Testis (tissue), 3 donors: Measurements from ENCODE around the gene GNA15. TPM values are rescaled to one million over a fixed set of nuclear protein-coding genes. Genes with fewer than 3 reads are reported as not detected.

ENCODE experiments used
- DNase-seq: peaks from one replicate; pipeline ENCODE4 v3.0.0-alpha.2; 2019
- H3K27ac ChIP-seq, 2 donors: fragments of 200-600 bp; sonication (generic); one replicate each; pipeline ENCODE4 v1.5.1; 2019
- H3K27me3 ChIP-seq: fragments of 200-600 bp; sonication (generic); one replicate; pipeline ENCODE4 v1.5.1; 2019
- H3K36me3 ChIP-seq: fragments of 200-600 bp; sonication (generic); one replicate; pipeline ENCODE4 v1.5.1; 2017; ENCODE audit warnings: low read depth; ENCODE audit errors: missing control alignments
- H3K4me1 ChIP-seq: fragments of 200-600 bp; sonication (generic); one replicate; pipeline ENCODE4 v1.5.1; 2019
- H3K4me3 ChIP-seq, 2 donors: fragments of 200-600 bp; sonication (generic); one replicate each; pipeline ENCODE4 v1.5.1; 2017 to 2019
- H3K9me3 ChIP-seq: fragments of 200-600 bp; sonication (generic); one replicate; pipeline ENCODE4 v1.5.1; 2017
- CTCF ChIP-seq, 3 experiments: fragments of 450-650 bp in 2 of 3; fragments of 200-600 bp in 1 of 3; sonication (generic) in 1 of 3; IDR thresholded peaks; one replicate each; pipeline ENCODE4 v1.5.1; 2016 to 2019; ENCODE audit warnings: antibody characterized with exemption in 3 of 3, mild to moderate bottlenecking in 2 of 3, moderate library complexity in 1 of 3
- POLR2A ChIP-seq: fragments of 450-650 bp; IDR thresholded peaks from one replicate; pipeline ENCODE4 v1.6.1; 2017; ENCODE audit warnings: antibody characterized with exemption, mild to moderate bottlenecking, moderate library complexity
- WGBS, 2 donors: methylation state at CpG; one replicate each; pipeline ENCODE4 v1.1.5; 2018; 5-methylcytosine and 5-hydroxymethylcytosine counted together
- intact Hi-C: fragments of 100-400 bp; cut with DNase I; formaldehyde crosslinking; loops from one replicate; pipeline ENCODE4 v1.15.1; 2023; ENCODE audit warnings: low total_unique reads
- polyA plus RNA-seq: library from polyadenylated mRNA; stranded (reverse); fragments of 350-450 nt; fragmentation: Illumina TruSeq; extraction: RNeasy Lipid Tissue Mini Kit (QIAGEN cat#74804); gene quantifications from one replicate; pipeline ENCODE4 v1.2.3, GENCODE V29; 2014; ENCODE audit warnings: low read depth, low replicate concordance; ENCODE audit not compliant: insufficient read depth
- total RNA-seq, 2 donors: library from RNA; depleted of rRNA; stranded (reverse); fragments of >200 nt; gene quantifications; one replicate each; pipeline ENCODE4 v1.2.3, GENCODE V29; 2016

GNA15 gene
- total and polyA plus RNA-seq, 3 donors from 2014 or later = 2.5 to 4.0 (median 3.6) TPM

GRCh38 chr19:3140667-3141038 is 4.8 kb downstream of the GNA15 start:
- intact Hi-C loops = no loop called here
- TF ChIP-seq POLR2A (no peak), CTCF (IDR thresholded peaks at IDR 0.05) (no peak)
- Histone ChIP-seq H3K9me3 (no peaks in the 10 kb centered on the region), H3K4me1 (peaks cover 3% of the 10 kb centered on the region), H3K36me3 (no peaks in the 10 kb centered on the region), H3K27me3 (no peaks in the 10 kb centered on the region), H3K4me3 (no peak overlapping the region), H3K27ac (no peak overlapping the region)
- no peak for DNase-seq

DNA sequence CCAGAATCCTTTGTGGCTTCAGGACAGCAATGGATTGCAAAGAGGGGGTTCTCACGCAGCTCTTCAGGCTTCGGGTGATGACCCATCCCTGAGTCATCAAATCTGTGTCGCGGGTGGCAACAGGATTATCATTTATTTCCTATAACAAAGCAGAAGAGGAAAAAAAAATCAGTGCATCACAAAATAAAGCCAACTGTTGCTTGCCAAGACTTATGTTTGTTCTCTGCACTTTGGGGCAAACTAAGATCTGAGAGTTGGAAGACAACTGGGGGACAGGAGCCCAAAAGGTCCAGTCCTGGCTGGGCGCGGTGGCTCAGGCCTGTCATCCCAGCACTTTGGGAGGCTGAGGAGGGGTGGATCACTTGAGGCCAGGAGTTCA is 6.4 kb downstream of the GNA15 start:
- DNase-seq = no peak
- H3K9me3 ChIP-seq = no peaks in the 10 kb centered on the region
- no peak overlapping the region for H3K4me3 ChIP-seq
- no peaks in the 10 kb centered on the region for H3K27me3 ChIP-seq
- WGBS, 2 donors = 67 to 71% methylated on average over 6 of the region's 6 CpGs
- no peaks in the 10 kb centered on the region for H3K4me1 ChIP-seq
- H3K27ac ChIP-seq = no peak overlapping the region
- TF ChIP-seq CTCF (IDR thresholded peaks at IDR 0.05) (no peak), POLR2A (no peak)
- H3K36me3 ChIP-seq = no peaks in the 10 kb centered on the region
- intact Hi-C loops = no loop called here

DNA sequence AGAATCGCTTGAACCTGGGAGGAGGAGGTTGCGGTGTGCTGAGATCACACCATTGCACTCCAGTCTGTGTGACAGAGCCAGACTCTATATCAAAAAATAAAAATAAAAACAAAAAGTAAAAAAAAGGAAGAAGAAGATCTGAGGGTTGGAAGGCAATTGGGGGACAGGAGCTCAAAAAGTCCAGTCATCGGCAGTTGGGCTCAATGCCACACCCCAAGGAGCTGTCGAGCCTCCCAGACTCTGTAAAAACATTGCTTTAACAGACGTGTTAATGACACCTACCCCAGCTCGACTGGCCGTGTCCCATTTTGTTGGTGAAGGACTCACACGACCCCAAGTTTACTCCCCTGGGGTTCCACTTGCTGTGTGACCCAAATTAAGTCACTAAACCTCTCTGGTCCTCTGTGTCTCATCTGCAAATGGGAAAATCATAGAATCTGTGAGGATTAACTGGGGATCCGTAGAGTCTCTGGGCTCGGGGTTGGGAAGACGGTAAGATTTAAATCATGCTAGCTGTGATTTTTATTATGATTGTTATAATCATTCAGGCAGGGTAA is 7.0 kb downstream of the GNA15 start:
- no peaks in the 10 kb centered on the region for H3K4me1 ChIP-seq
- H3K4me3 ChIP-seq = no peak overlapping the region
- H3K9me3 ChIP-seq = no peaks in the 10 kb centered on the region
- no peak overlapping the region for H3K27ac ChIP-seq
- no peaks in the 10 kb centered on the region for H3K27me3 ChIP-seq
- WGBS, 2 donors = 71 to 75% methylated on average over 11 of the region's 11 CpGs
- intact Hi-C loops = no loop called here
- TF ChIP-seq CTCF (IDR thresholded peaks at IDR 0.05) (no peak), POLR2A (no peak)
- no peak for DNase-seq
- H3K36me3 ChIP-seq = no peaks in the 10 kb centered on the region

GRCh38 chr19:3145909-3146676 is 10.3 kb downstream of the GNA15 start:
- Histone ChIP-seq H3K9me3 (no peaks in the 10 kb centered on the region), H3K36me3 (no peaks in the 10 kb centered on the region), H3K4me3 (no peak overlapping the region), H3K4me1 (no peaks in the 10 kb centered on the region), H3K27ac (no peak overlapping the region), H3K27me3 (no peaks in the 10 kb centered on the region)
- 71 to 74% methylated on average over 16 to 20 of the region's 20 CpGs for WGBS, 2 donors
- intact Hi-C loops = no loop called here
- DNase-seq = no peak
- TF ChIP-seq POLR2A (no peak), CTCF (IDR thresholded peaks at IDR 0.05) (no peak)

DNA sequence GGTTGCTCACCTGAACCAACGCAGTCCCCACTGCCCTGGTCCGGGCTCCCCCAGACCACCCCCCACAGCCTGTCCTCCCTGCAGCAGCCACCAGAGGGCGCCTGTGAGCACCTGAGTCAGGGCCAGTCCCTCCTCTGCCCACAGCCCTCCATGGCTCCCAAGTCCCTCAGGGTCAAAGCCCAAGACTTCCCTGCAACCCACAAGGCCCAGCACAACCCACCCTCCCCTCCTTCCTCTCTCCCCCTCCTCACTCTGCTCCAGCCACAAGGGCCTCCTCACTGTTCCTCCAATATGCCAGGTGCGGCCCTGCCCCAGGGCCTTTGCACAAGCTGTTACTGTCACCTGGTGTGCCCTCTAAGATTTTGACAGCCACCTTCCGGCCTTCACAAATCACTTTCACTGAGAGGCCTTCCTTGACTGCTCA is 10.9 kb downstream of the GNA15 start:
- 71 to 75% methylated on average over 4 to 5 of the region's 5 CpGs for WGBS, 2 donors

More for the DNA sequence above, 10.9 kb downstream of the GNA15 start:
- DNase-seq = no peak
- H3K4me1 ChIP-seq = no peaks in the 10 kb centered on the region
- H3K27me3 ChIP-seq = no peaks in the 10 kb centered on the region
- intact Hi-C loops = no loop called here
- H3K4me3 ChIP-seq = no peak overlapping the region
- TF ChIP-seq POLR2A = no peak
- TF ChIP-seq CTCF (IDR thresholded peaks at IDR 0.05) = peak; percentile 28 to 69 (median 34)
- H3K36me3 ChIP-seq = no peaks in the 10 kb centered on the region
- no peak overlapping the region for H3K27ac ChIP-seq
- H3K9me3 ChIP-seq = no peaks in the 10 kb centered on the region
